ENCODE results near the gene RAET1G.

Gene RAET1G

DNA sequence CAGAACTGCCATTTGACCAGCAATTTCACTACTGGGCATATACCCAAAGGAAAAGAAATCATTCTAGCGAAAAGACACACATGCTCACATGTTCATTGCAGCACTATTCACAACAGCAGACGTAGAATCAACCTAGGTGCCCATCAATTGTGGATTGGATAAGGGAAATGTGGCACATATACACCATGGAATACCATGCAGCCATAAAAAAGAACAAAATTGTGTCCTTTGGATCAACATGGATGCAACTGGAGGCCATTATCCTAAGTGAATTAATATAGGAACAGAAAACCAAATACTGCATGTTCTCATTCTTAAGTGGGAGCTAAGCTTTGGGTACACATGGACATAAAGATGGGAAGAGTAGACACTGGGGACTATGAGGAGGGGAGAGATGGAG, 41.1 kb downstream of the RAET1G start:
- POLR2A ChIA-PET = no interaction called here
- no peak for DNase-seq (ENCODE audit: low read depth, low spot score)
- no peak overlapping the region for H3K4me3 ChIP-seq (ENCODE audit: low read depth, low read length)
- CTCF ChIA-PET = interaction anchor here (1.5 kb wide), 1 partner anchor 16 kb away, joined by 5 read pairs; no protein-coding TSS in a partner anchor
- no peak for TF ChIP-seq CTCF (IDR thresholded peaks at IDR 0.05; ENCODE audit: insufficient read depth, low read length, missing control alignments)

GRCh38 chr6:149881066-149881766, 41.7 kb downstream of the RAET1G start:
- ChIA-PET POLR2A (no interaction called here), CTCF (interaction anchor here (5.1 kb wide), 1 partner anchor 16 kb away, joined by 34 read pairs; the partner anchor contains the start of gene LRP11)
- DNase-seq (ENCODE audit: low read depth, low spot score) = no peak
- H3K4me3 ChIP-seq (ENCODE audit: low read depth, low read length) = no peak overlapping the region
- no peak for TF ChIP-seq CTCF (IDR thresholded peaks at IDR 0.05; ENCODE audit: insufficient read depth, low read length, missing control alignments)

GRCh38 chr6:149877659-149878058, 45.3 kb downstream of the RAET1G start:
- POLR2A ChIA-PET = no interaction called here
- H3K4me3 ChIP-seq (ENCODE audit: low read depth, low read length) = no peak overlapping the region
- CTCF ChIA-PET = interaction anchor here (1.4 to 5.1 kb wide), 3 partner anchors 8 to 43 kb away, joined by 4 to 34 read pairs (median 8); partner anchors contain the start of gene LRP11
- TF ChIP-seq CTCF (IDR thresholded peaks at IDR 0.05; ENCODE audit: insufficient read depth, low read length, missing control alignments) = no peak
- no peak for DNase-seq (ENCODE audit: low read depth, low spot score)

GRCh38 chr6:149876241-149876933, 46.5 kb downstream of the RAET1G start:
- no peak for TF ChIP-seq CTCF (IDR thresholded peaks at IDR 0.05; ENCODE audit: insufficient read depth, low read length, missing control alignments)
- H3K4me3 ChIP-seq (ENCODE audit: low read depth, low read length) = no peak overlapping the region
- no peak for DNase-seq (ENCODE audit: low read depth, low spot score)
- POLR2A ChIA-PET = no interaction called here
- CTCF ChIA-PET = interaction anchor here (1.4 to 5.1 kb wide), 2 partner anchors 11 to 41 kb away, joined by 4 to 34 read pairs; partner anchors contain the start of gene LRP11

DNA sequence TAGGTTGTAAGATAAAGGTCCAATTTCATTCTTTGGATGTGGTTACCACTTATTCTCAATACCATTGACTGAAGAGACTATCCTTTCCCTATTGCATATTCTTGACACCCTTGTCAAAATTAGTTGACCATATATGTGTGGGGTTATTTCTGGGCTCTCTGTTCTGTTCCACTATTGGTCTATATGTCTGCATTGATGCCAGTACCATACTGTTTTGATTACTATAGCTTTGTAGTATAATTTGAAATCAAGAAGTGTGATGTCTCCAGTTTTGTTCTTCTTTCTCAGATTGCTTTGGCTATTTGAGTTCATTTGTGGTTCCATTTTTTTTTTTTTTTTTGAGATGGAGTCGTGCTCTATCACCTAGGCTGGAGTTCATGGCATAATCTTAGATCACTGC, 50.7 kb downstream of the RAET1G start:
- CTCF ChIA-PET = no interaction called here
- TF ChIP-seq CTCF (IDR thresholded peaks at IDR 0.05; ENCODE audit: insufficient read depth, low read length, missing control alignments) = no peak
- POLR2A ChIA-PET = no interaction called here
- no peak overlapping the region for H3K4me3 ChIP-seq (ENCODE audit: low read depth, low read length)
- DNase-seq (ENCODE audit: low read depth, low spot score) = no peak

DNA sequence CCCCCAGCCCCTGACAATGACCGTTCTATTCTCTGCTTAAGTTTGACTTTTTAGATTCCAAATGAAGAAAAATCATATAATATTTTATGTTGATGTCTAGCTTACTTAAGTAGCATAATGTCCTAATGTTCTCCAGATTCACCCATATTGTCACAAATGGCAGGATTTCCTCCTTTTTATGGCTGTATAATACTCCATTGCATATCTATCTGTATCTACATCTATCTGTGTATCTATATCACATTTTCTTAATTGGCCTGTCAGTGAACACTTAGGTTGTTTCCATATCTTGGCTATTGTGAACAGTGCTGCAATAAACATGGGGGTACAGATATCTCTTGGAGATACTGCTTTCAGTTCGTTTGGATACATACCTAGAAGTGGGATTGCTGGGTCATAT, 51.7 kb downstream of the RAET1G start:
- CTCF ChIA-PET = interaction anchor here (0.6 to 1.8 kb wide), 3 partner anchors 24 to 37 kb away, joined by 3 to 7 read pairs (median 4); no protein-coding TSS in a partner anchor
- no peak overlapping the region for H3K4me3 ChIP-seq (ENCODE audit: low read depth, low read length)
- DNase-seq (ENCODE audit: low read depth, low spot score) = no peak
- TF ChIP-seq CTCF (IDR thresholded peaks at IDR 0.05; ENCODE audit: insufficient read depth, low read length, missing control alignments) = no peak
- POLR2A ChIA-PET = no interaction called here

Data from AG04449 (cell line).